CD4-positive, alpha-beta T cell treated with Interleukin-15 for 4 hours (primary cell): ENCODE results near the gene SAMD10.
"Not testable (repeated sequence)": the region's sequence is repeated elsewhere in the genome, so short reads cannot be mapped to it uniquely, and the experiment has no call there.

ENCODE experiments used
- DNase-seq: peaks from one replicate; pipeline ENCODE4 v3.0.0-alpha.2; 2020; ENCODE audit warnings: low spot score

SAMD10 gene

DNA sequence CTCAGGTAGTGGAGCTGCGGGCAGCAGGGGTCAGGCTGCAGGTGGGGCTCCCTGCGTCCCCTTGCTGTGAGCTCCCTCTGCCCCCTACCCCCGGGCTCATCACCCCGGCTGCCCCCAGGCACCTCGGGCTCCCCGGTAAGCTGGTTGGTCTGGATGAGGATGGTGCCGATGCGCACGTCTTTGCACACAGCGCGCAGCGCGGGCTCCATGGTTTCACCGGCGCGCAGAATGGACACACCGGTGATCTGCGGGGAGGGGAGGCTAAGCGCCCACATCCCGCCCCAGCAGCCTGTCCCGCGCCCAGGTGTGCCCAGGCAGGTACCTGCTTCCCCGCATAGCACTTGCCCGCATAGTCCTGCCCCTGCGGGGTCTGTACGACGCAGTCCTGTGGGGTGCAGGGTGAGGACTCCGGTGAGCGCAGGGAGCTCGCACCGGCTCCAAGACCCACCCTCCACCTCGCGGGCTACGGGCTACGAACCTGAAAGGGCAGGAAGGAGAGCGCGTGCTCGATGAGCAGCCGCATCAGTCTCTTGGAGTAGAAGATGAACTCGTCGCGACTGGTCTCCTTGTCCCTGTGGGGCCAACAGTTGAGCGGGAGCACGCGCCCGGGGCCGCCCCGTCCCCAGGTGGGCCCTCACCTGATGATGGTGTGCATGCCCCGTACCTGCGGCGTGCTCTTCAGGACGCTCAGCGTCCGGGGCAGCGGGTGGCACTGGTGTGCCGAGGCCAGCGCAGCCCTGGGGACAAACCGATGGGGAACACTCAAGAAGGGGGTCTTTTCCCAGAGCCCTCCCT lies 38.8 kb downstream of the SAMD10 start:
- no peak for DNase-seq

- no peak for DNase-seq
Measured at GRCh38 chr20:63940071-63940471, 39.4 kb downstream of the SAMD10 start.

DNA sequence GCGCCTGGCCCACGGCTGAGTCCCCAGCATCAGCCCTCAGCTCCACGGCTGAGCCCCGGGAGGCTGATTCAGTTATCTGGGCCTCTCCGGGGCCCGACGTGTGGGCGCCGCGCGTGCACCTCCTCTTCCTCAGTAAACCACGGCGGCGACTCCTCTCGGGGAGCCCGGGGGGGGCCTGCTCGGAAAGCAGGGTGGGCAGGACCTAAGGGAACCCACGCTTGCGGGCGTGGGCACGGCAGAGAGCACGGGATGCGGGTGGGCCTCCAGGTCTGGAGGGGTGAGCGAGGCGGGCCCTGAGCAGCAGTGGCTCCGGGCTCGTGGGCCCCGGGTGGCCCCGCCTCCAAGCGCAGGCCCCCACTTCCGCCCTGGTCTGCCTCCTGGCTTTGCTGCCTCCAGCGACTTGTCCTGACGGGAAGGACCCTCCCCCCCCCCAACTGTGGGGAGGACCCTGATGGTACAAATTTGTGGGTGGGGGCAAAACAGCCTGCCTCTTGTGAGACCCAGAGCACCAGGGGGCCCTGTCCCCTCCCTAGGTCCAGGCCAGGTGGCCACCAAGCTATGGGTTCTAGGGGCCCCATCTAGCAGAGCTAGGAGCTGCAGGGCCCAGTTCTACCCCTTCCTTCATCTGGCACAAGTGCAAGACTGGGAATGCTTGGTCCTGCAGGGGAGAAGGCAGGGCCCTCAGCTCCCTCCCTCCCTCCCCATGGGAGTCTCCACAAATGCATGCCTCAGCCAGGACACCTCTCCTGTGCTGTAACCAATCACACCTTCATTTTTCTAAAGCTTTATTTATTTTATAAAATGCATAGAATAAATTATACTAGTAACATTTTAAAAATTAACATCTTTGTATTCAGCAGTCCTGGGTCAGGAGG lies 40.1 kb downstream of the SAMD10 start:
- no peak for DNase-seq

GRCh38 chr20:63937596-63937995 lies 41.8 kb downstream of the SAMD10 start:
- DNase-seq: no peak

DNA sequence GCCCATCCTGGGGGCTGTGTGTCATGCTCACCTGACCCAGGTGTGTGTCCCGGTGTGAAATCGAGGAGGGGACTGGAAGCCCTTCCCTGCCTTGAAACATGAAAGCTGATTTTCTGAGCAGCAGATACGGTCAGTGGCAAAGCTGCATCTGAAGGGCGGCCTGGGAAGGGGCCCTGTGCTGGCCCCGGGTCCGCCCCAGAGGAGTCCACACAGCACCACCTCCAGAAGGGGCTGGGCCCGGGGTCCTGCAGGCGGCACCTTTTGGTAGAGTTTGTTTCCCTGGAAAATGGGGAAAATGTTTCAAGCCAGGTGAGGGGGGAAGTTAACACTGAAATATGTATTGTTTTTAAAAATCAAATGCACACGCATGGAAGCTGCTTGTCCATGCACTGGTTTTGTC lies 44.0 kb downstream of the SAMD10 start:
- DNase-seq: no peak

GRCh38 chr20:63934271-63935068 lies 45.0 kb downstream of the SAMD10 start:
- DNase-seq: no peak

- DNase-seq: no peak
Measured at GRCh38 chr20:63933646-63934045, 45.8 kb downstream of the SAMD10 start.

DNA sequence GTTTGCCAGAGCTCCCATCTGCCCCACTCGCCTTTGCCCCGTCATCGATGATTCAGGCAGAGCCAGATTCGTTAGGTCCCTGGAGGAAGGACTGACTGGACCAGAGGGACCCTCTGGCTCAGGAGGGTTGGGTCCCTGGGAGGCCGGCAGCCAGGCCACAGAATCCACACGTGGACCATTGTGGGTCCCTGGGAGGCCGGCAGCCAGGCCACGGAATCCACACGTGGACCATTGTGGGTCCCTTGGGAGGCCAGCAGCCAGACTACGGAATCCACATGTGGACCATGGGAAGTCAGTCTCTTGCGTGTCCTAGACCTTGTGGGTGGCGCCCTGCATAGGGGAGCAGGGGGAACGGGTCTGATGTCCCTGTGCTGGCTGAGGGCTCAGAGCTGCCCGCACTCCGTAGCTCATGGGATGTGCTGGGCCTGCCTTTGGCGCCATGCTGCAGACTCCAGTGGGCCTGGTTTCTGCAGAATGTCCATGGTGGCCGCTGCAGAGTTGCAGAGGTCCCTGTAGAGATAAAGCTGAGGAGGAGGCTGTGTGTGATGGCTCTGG lies 46.8 kb downstream of the SAMD10 start:
- DNase-seq: no peak

- DNase-seq: no peak
Measured at GRCh38 chr20:63931735-63932134, 47.7 kb downstream of the SAMD10 start.

- no peak for DNase-seq
Measured at GRCh38 chr20:63930971-63931553, 48.4 kb downstream of the SAMD10 start.

DNA sequence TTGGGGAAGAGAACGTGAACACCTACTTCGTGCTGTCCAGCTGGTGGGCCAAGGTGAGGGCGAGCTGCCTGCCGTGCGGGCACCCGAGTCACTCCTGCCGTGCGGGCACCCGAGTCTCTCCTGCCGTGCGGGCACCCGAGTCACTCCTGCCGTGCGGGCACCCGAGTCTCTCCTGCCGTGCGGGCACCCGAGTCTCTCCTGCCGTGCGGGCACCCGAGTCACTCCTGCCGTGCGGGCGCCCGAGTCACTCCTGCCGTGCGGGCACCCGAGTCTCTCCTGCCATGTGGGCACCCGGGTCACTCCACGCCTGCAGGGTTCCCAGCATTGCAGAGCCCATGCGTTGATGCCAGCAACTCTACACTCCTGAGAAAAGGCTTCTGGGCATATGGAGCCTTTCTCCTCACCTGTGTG lies 50.0 kb downstream of the SAMD10 start:
- DNase-seq: not testable (repeated sequence)

- DNase-seq: no peak
Measured at GRCh38 chr20:63929071-63929470, 50.4 kb downstream of the SAMD10 start.

- no peak for DNase-seq
Measured at GRCh38 chr20:63926298-63926697, 53.1 kb downstream of the SAMD10 start.

DNA sequence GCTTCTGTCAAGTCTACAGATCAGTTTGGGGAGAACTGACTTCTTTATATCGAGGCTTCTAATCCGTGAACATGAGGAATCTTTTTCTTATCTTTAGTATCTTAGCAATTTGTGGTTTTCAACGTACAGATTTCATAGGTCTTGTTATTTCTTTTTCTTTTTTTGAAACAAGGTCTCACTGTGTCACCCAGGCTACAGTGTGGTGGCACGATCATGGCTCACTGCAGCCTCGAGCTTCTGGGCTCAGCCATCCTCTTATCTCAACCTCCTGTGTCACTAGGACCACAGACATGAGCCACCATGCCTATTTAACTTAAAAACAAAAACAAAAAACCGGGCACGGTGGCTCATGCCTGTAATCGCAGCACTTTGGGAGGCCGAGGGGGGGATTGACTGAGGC lies 55.2 kb downstream of the SAMD10 start:
- DNase-seq: no peak
